Embryonic facial prominence (tissue), 1 donor: ENCODE measurements around the gene PPP1R3D.
A peak's percentile ranks its signal among the peaks of the same experiment; 100 is the strongest.
"Not testable (repeated sequence)": the region's sequence is repeated elsewhere in the genome, so short reads cannot be mapped to it uniquely, and the experiment has no call there.

Experiments used
- DNase-seq: peaks from one replicate; pipeline ENCODE4 v3.0.0-alpha.2; 2016; ENCODE audit errors: extremely low spot score

Gene PPP1R3D

GRCh38 chr20:59940129-59940955, at the start of gene PPP1R3D, which contains the start of gene FAM217B:
Gene PPP1R3D, minus strand, starts transcription at chr20:59940305. Its CDS starts 374 bp downstream, at chr20:59939931.
Gene FAM217B, plus strand, starts transcription at chr20:59940389. Its CDS starts 3,555 bp downstream, at chr20:59943944.
- DNase-seq, result peak; percentile 82

GRCh38 chr20:59988141-59988540, 48.0 kb upstream of the PPP1R3D start:
- DNase-seq, result no peak

- no peak for DNase-seq
These were observed 47.0 kb upstream of the PPP1R3D start for GRCh38 chr20:59987135-59987534.

- DNase-seq, result no peak
These were observed 45.8 kb upstream of the PPP1R3D start for GRCh38 chr20:59985864-59986263.

- no peak for DNase-seq
These were observed 45.1 kb upstream of the PPP1R3D start for GRCh38 chr20:59985164-59985563.

- DNase-seq, result no peak
These were observed 44.4 kb upstream of the PPP1R3D start for GRCh38 chr20:59984541-59984940.

- no peak for DNase-seq
These were observed 43.0 kb upstream of the PPP1R3D start for GRCh38 chr20:59983076-59983475.

- DNase-seq, result no peak
These were observed 37.0 kb upstream of the PPP1R3D start for GRCh38 chr20:59977086-59977485.

- DNase-seq, result peak; percentile 26
These were observed 36.2 kb upstream of the PPP1R3D start for GRCh38 chr20:59976156-59976782.

GRCh38 chr20:59972037-59972801, 32.1 kb upstream of the PPP1R3D start:
- DNase-seq, result no peak

GRCh38 chr20:59971428-59971827, 31.3 kb upstream of the PPP1R3D start:
- no peak for DNase-seq

GRCh38 chr20:59966428-59966827, 26.3 kb upstream of the PPP1R3D start:
- DNase-seq, result no peak

GRCh38 chr20:59962155-59962554, 22.1 kb upstream of the PPP1R3D start:
- no peak for DNase-seq

- DNase-seq, result no peak
These were observed 21.3 kb upstream of the PPP1R3D start for GRCh38 chr20:59961423-59961822.

GRCh38 chr20:59958626-59959025, 18.5 kb upstream of the PPP1R3D start:
- DNase-seq, result no peak

- DNase-seq, result no peak
These were observed 18.0 kb upstream of the PPP1R3D start, which contains the start of gene CDH26 for GRCh38 chr20:59958123-59958522. Gene CDH26, plus strand, starts transcription at chr20:59958423. Its CDS starts 304 bp downstream, at chr20:59958727.

- not testable (repeated sequence) for DNase-seq
These were observed 17.5 kb upstream of the PPP1R3D start for GRCh38 chr20:59957568-59957967.

- no peak for DNase-seq
These were observed 15.2 kb upstream of the PPP1R3D start for GRCh38 chr20:59955131-59955796.

- DNase-seq, result no peak
These were observed 14.6 kb upstream of the PPP1R3D start for GRCh38 chr20:59954718-59955117.

- DNase-seq, result no peak
These were observed 9.8 kb upstream of the PPP1R3D start for GRCh38 chr20:59949911-59950310.

GRCh38 chr20:59948828-59949720, 9.0 kb upstream of the PPP1R3D start:
- DNase-seq, result no peak
